ENCODE measurements around the gene KRTDAP. TPM values are rescaled to one million over a fixed set of nuclear protein-coding genes. Genes with fewer than 3 reads are reported as not detected.

KRTDAP gene
- polyA plus RNA-seq, 1 of the 3 experiments (the other 2 are of a cell fraction) = not detected

DNA sequence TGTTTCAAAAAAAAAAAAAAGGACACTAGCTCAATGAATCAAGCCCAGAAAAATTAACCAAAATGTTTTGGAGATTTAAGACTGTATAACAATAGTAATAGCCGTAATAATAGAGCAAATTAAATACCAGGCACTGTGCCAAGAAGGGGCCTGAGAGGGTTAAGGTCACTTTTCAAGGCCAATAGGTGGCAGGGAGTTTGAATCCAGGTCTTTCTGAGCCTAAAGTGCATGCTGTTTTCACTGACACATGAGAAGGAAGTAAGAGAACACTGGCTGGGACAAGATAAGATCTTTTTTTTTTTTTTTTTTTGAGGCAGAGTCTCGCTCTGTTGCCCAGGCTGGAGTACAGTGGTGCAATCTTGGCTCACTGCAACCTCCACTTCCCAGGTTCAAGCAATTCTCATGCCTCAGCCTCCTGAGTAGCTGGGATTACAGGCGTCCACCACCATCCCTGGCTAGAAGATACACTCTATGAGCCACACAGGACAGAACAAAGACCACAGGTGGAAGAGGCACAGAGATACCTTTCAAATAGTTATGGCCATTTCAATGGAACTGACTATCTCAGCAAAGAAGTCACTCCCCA is 34.6 kb downstream of the KRTDAP start:
- WGBS (ENCODE audit: low lambda C conversion rate) = 15% methylated on average over 3 of the region's 3 CpGs
- Histone ChIP-seq H3K79me2 (ENCODE audit: insufficient read depth) (no peaks in the 10 kb centered on the region), H3K27me3 (ENCODE audit: insufficient read depth) (peaks cover 33% of the 10 kb centered on the region; the same call in 1 of the 2 replicates), H3K4me3 (ENCODE audit: low read depth in 2 of 2, low read length in 1 of 2) (no peak overlapping the region), H4K20me1 (ENCODE audit: insufficient read depth) (no peaks in the 10 kb centered on the region), H3K27ac (ENCODE audit: low read depth in 2 of 2, low read length in 1 of 2) (no peak overlapping the region), H3K36me3 (replicated peaks in 1 of 2; ENCODE audit: control insufficient read depth in 1 of 2, insufficient read depth in 2 of 2, low read length in 1 of 2) (no peaks in the 10 kb centered on the region), H3K4me1 (ENCODE audit: control insufficient read depth in 1 of 2, insufficient read depth in 2 of 2, low read depth in 1 of 2, low read length in 1 of 2) (peaks cover 0 to 5% of the 10 kb centered on the region in 2 experiments; a peak in 1 of 4 replicates), H3F3A (replicated peaks; ENCODE audit: insufficient read depth) (no peaks in the 10 kb centered on the region), H3K9ac (no peak overlapping the region), H3K9me2 (no peaks in the 10 kb centered on the region), H2AFZ (ENCODE audit: low read depth) (no peak overlapping the region), H3K9me3 (no peaks in the 10 kb centered on the region), H3K4me2 (no peak overlapping the region)
- TF ChIP-seq, protein P1, sequence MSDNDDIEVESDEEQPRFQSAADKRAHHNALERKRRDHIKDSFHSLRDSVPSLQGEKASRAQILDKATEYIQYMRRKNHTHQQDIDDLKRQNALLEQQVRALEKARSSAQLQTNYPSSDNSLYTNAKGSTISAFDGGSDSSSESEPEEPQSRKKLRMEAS (IDR thresholded peaks at IDR 0.05; ENCODE audit: low read depth) = no peak
- TF ChIP-seq EZH2phosphoT487 (IDR thresholded peaks at IDR 0.05; ENCODE audit: borderline replicate concordance, low read depth) (no peak), FOXM1 (IDR thresholded peaks at IDR 0.05; ENCODE audit: low read depth) (no peak), GATA2 (CRISPR knock-in tag; IDR thresholded peaks at IDR 0.05) (no peak), TEAD4 (IDR thresholded peaks at IDR 0.05; ENCODE audit: borderline replicate concordance, insufficient read depth) (no peak), NRF1 (IDR thresholded peaks at IDR 0.05; ENCODE audit: low read depth, low read length) (no peak), TCF12 (IDR thresholded peaks at IDR 0.05) (no peak), SIN3A (IDR thresholded peaks at IDR 0.05; ENCODE audit: borderline replicate concordance, low read depth, low read length) (no peak)
- TF ChIP-seq, protein P2, sequence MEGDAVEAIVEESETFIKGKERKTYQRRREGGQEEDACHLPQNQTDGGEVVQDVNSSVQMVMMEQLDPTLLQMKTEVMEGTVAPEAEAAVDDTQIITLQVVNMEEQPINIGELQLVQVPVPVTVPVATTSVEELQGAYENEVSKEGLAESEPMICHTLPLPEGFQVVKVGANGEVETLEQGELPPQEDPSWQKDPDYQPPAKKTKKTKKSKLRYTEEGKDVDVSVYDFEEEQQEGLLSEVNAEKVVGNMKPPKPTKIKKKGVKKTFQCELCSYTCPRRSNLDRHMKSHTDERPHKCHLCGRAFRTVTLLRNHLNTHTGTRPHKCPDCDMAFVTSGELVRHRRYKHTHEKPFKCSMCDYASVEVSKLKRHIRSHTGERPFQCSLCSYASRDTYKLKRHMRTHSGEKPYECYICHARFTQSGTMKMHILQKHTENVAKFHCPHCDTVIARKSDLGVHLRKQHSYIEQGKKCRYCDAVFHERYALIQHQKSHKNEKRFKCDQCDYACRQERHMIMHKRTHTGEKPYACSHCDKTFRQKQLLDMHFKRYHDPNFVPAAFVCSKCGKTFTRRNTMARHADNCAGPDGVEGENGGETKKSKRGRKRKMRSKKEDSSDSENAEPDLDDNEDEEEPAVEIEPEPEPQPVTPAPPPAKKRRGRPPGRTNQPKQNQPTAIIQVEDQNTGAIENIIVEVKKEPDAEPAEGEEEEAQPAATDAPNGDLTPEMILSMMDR (IDR thresholded peaks at IDR 0.05) = no peak
- TF ChIP-seq, protein P3, sequence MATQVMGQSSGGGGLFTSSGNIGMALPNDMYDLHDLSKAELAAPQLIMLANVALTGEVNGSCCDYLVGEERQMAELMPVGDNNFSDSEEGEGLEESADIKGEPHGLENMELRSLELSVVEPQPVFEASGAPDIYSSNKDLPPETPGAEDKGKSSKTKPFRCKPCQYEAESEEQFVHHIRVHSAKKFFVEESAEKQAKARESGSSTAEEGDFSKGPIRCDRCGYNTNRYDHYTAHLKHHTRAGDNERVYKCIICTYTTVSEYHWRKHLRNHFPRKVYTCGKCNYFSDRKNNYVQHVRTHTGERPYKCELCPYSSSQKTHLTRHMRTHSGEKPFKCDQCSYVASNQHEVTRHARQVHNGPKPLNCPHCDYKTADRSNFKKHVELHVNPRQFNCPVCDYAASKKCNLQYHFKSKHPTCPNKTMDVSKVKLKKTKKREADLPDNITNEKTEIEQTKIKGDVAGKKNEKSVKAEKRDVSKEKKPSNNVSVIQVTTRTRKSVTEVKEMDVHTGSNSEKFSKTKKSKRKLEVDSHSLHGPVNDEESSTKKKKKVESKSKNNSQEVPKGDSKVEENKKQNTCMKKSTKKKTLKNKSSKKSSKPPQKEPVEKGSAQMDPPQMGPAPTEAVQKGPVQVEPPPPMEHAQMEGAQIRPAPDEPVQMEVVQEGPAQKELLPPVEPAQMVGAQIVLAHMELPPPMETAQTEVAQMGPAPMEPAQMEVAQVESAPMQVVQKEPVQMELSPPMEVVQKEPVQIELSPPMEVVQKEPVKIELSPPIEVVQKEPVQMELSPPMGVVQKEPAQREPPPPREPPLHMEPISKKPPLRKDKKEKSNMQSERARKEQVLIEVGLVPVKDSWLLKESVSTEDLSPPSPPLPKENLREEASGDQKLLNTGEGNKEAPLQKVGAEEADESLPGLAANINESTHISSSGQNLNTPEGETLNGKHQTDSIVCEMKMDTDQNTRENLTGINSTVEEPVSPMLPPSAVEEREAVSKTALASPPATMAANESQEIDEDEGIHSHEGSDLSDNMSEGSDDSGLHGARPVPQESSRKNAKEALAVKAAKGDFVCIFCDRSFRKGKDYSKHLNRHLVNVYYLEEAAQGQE (IDR thresholded peaks at IDR 0.05; ENCODE audit: low read depth, low read length) = no peak
- TF ChIP-seq, protein P4, sequence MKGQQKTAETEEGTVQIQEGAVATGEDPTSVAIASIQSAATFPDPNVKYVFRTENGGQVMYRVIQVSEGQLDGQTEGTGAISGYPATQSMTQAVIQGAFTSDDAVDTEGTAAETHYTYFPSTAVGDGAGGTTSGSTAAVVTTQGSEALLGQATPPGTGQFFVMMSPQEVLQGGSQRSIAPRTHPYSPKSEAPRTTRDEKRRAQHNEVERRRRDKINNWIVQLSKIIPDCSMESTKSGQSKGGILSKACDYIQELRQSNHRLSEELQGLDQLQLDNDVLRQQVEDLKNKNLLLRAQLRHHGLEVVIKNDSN (IDR thresholded peaks at IDR 0.05; ENCODE audit: borderline replicate concordance, low read depth) = no peak
- ChIA-PET POLR2A (no interaction called here), CTCF (interaction anchor here (1.0 kb wide), 1 partner anchor 39 kb away, joined by 4 read pairs; no protein-coding TSS in a partner anchor)
- DNase-seq = no peak

All from SK-N-SH (cell line).